ENCODE data around the gene RAD51D. TPM values are rescaled to one million over a fixed set of nuclear protein-coding genes. Genes with fewer than 3 reads are reported as not detected.

The RAD51D gene
- total RNA-seq, 1 donor, result 14.8 TPM

DNA sequence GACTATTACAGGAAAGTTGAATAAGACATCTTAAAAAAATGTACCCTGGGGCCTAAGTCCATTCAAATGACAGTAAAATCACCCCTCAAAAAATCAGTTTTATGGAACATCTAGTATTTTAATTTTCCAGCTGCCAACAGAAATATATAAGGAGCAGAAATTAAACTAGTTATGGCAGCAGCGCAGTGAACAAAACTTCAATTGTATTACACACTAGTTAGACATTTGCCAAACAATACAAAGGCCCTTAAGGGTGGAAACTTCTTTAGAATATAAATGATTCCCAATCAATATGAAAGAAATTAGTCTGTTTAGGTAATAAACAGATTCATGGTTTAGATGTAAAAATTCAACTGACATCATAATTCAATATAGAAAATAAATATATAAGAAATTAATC lies 38.0 kb downstream of the RAD51D start:
- DNase-seq (ENCODE audit: low read depth), result no peak
- no peak overlapping the region for H3K4me3 ChIP-seq (ENCODE audit: low read depth, low read length)
- TF ChIP-seq, protein P1, sequence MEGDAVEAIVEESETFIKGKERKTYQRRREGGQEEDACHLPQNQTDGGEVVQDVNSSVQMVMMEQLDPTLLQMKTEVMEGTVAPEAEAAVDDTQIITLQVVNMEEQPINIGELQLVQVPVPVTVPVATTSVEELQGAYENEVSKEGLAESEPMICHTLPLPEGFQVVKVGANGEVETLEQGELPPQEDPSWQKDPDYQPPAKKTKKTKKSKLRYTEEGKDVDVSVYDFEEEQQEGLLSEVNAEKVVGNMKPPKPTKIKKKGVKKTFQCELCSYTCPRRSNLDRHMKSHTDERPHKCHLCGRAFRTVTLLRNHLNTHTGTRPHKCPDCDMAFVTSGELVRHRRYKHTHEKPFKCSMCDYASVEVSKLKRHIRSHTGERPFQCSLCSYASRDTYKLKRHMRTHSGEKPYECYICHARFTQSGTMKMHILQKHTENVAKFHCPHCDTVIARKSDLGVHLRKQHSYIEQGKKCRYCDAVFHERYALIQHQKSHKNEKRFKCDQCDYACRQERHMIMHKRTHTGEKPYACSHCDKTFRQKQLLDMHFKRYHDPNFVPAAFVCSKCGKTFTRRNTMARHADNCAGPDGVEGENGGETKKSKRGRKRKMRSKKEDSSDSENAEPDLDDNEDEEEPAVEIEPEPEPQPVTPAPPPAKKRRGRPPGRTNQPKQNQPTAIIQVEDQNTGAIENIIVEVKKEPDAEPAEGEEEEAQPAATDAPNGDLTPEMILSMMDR (IDR thresholded peaks at IDR 0.05; ENCODE audit: insufficient read depth, low read length), result no peak

DNA sequence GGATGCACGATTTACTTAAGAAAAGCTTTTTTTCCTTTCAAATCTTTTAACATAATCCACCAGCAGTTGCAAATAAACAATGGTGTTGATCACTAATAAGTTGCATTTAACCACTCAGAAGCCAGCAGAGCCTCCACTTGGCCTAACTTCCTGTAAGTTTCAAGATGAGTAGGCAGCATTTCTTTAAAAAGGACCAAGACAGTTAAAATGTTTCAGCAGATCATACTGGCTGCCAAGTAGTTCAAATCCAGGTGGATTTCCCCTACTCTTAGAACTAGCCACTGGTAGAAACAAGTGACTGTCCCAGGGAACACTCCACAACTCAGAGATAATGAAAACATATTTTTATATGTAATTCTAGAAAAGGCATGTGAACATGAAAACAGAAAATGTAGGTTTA lies 39.1 kb downstream of the RAD51D start:
- TF ChIP-seq, protein P1 (IDR thresholded peaks at IDR 0.05; ENCODE audit: insufficient read depth, low read length), result no peak
- H3K4me3 ChIP-seq (ENCODE audit: low read depth, low read length), result no peak overlapping the region
- no peak for DNase-seq (ENCODE audit: low read depth)

DNA sequence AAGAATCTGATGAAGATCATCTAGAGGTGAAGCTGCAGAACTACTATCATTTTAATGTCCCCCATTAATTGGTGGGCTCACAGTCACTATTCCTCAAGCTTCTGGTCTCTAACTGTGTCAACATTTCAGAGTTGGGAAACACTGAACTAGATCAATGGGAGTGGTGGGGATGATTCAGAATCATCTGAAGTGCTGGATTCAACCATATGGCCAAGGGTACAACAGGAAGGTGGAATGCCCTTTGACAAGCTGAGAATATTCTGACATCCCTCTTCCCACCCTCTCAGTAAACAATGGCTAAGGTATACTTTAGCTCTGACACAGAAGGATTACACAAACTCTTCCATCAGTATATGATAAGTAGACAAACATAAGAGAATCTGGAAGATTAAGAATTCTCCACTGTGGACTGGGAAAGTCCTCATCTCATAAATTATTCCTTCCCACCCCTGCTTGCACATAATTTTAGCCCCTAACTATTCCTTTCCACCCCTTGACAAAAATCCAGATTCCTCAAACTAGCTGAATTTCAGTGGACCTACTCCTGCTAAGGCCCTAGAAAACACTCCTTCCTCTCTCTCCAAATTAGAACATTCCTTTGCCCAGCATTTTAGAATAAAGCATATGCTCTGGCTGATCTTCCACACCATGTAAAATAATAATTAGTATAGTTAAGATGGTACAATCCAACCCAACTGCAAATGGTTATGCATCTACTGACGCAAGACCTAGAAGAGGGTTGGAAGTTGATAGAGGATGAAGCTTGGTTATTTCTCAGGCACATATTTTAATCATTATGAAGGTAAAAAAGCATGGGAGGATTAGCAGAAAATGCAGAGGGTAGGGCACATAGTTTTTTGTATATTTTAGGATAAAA lies 39.9 kb downstream of the RAD51D start:
- H3K4me3 ChIP-seq (ENCODE audit: low read depth, low read length), result no peak overlapping the region
- TF ChIP-seq, protein P1 (IDR thresholded peaks at IDR 0.05; ENCODE audit: insufficient read depth, low read length), result no peak
- DNase-seq (ENCODE audit: low read depth), result peak; percentile 50

DNA sequence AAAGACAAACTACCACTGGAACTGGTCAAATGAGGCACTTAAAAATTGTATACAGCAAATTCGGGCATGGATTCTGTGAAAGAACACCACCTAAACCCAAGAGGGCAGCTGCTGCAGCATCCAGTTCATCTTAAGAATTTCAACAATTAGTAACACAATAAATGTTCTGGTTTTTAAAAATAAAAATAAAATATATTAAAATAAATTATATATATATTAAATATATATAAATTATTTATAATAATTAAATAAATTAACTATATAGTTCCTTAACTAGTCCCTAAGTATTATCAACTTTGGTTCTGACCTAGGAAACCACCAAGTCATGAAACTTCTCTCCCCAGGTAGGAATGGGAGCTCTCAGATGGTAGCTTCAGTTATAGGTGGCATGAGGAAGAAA lies 42.8 kb downstream of the RAD51D start:
- TF ChIP-seq, protein P1 (IDR thresholded peaks at IDR 0.05; ENCODE audit: insufficient read depth, low read length), result no peak
- DNase-seq (ENCODE audit: low read depth), result no peak
- no peak overlapping the region for H3K4me3 ChIP-seq (ENCODE audit: low read depth, low read length)

DNA sequence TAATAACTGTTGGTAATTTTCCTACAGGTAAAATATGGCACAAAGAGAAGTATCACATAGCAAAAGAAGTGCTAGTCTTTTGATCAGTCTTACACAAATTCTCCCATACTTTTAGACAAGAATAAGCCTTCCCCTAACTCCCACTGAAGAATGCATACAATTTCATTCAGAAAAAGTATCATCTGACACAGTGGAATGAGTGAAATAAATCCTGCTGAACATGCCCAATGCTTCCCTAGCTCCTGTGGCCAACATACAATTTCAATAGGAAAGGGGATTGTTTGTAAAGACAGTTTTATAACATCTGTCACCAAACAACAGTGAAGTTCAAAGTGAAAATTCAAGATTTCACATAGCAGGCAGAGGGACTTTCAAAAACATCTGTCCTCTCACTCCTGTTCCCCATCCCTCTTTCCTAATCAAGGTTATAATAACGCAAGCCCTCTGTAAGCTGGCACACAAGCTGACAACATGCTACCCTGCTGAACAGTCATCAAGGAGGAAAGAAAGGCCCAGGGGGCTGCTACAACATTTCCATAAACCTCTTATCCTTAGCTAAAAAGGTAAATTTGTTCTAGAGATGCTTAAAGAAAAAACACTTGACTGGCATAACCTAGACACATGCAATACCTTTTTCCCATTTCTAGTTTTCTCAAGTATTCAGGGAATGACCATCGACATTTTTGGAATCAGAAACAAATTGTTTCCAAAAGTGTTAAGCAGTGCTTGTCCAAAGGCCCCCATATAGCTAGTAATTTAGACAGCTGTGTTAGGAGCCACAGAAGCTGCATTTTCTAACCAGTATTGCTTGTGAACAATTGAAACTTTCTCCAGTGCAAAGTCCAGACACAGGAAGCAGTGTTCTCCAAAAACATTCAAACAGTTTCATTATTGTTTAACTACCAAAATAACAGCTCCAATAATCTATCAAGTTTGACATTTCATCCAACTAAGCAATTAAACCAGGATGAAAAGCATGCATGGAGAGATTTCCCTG lies 44.7 kb downstream of the RAD51D start:
- TF ChIP-seq, protein P1 (IDR thresholded peaks at IDR 0.05; ENCODE audit: insufficient read depth, low read length), result no peak
- DNase-seq (ENCODE audit: low read depth), result no peak
- H3K4me3 ChIP-seq (ENCODE audit: low read depth, low read length), result no peak overlapping the region

DNA sequence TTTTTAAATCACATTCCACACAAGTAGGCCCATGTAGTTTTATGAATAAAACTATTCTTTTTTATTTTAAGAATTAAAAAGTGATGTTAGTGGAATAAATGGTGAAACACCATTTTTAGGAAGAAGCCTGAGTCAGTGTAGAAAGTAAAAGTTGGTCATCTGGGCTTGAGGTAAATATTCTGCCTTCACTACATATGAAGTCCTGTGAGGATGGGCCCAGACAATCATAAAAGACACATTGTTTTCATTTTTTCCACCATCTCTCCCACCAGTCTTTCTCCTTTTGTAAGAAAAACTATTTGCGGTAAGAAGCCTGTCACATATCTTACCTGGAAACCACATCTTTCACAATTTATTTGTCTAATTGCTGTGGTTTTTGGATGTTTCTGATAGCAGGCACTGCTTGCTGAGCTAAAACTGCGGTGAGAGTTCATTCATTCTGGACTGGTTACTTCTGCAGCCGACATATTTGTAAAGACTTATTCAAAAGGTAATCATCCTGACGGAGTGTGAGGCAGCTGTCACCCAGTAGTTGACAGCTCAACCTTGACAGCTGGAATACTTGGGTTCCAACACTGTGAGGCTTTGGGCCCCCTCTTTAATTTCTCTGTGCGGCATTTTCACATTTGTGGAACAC lies 45.6 kb downstream of the RAD51D start:
- no peak for DNase-seq (ENCODE audit: low read depth)
- TF ChIP-seq, protein P1 (IDR thresholded peaks at IDR 0.05; ENCODE audit: insufficient read depth, low read length), result no peak

More for the DNA sequence above, 45.6 kb downstream of the RAD51D start:
- H3K4me3 ChIP-seq (ENCODE audit: low read depth, low read length), result no peak overlapping the region

All from fibroblast of the aortic adventitia (primary cell).